Hematopoietic multipotent progenitor cell (in vitro differentiated cells): ENCODE data around the gene PCSK2. TPM values are rescaled to one million over a fixed set of nuclear protein-coding genes. Genes with fewer than 3 reads are reported as not detected.

ENCODE experiments used
- DNase-seq, 3 donors: peaks; one replicate each; pipeline ENCODE4 v3.0.0-alpha.2; 2011 to 2015; ENCODE audit warnings: low read depth in 2 of 3, low spot score in 2 of 3
- small RNA-seq: library from RNA; depleted of rRNA; stranded (forward); fragments of <200 nt; gene quantifications from one replicate; pipeline ENCODE3, GENCODE V24; 2012
- total RNA-seq: library from RNA; depleted of rRNA; stranded (reverse); fragments of >200 nt; gene quantifications from one replicate; pipeline ENCODE4 v1.2.3, GENCODE V29; 2012

PCSK2 gene
- total RNA-seq, 1 donor = under 0.01 TPM

- peak in 2 of 3 donors; percentile 15 to 32 for DNase-seq
These were observed 298.8 kb downstream of the PCSK2 start for GRCh38 chr20:17525650-17526049.

GRCh38 chr20:17529586-17529985 is 302.7 kb downstream of the PCSK2 start:
- no peak for DNase-seq

GRCh38 chr20:17530153-17530552 is 303.3 kb downstream of the PCSK2 start:
- no peak for DNase-seq

GRCh38 chr20:17530716-17531664 is 304.1 kb downstream of the PCSK2 start, which contains the start of gene BFSP1:
Gene BFSP1 (minus strand): TSS chr20:17531379. CDS start chr20:17531329, 50 bp downstream.
- DNase-seq = peak in 2 of 3 donors; percentile 51 to 59

- DNase-seq = no peak
These were observed 304.8 kb downstream of the PCSK2 start for GRCh38 chr20:17531665-17532025.

GRCh38 chr20:17533396-17533795 is 306.6 kb downstream of the PCSK2 start:
- DNase-seq = peak in 1 of 3 donors; percentile 16

DNA sequence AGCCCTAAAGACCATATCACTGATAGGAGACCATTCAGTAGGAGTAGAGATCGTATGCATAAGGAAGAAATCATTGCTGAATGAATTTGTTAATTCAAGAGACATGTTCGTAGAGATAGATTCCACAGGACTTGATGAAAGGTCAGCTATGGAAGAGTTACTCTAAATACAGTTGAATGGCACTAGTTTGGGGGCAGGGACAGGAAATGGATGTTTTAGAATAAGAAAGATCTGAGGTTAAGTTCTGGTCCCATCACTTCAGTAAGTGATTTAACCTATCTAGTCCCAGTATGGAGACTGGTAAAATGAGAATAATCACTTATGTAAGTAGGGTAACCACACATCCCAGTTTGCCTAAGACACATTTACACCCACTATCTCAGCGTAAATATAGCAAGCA is 307.2 kb downstream of the PCSK2 start:
- DNase-seq = no peak

Small RNAs within 50 kb of the gene (small RNA-seq; reads per million reads assigned to genes)
- gene AL359511.1 (not detected), gene RNU1-131P (not detected), gene RNU6-27P (not detected)
